Heart left ventricle (tissue), 13 donors: ENCODE data around the gene SERPINB11.

ENCODE experiments used
- POLR2A ChIP-seq, 2 donors: fragments of 450-650 bp; IDR thresholded peaks; one replicate each; pipeline ENCODE4 v1.6.1; 2017; ENCODE audit warnings: antibody characterized with exemption in 2 of 2, mild to moderate bottlenecking in 2 of 2, moderate library complexity in 2 of 2
- TF ChIP-seq, protein P1 (sequence below), 12 donors: fragments of 200-600 bp; sonication (generic) in 4 of 12; IDR thresholded peaks; one replicate each; pipeline versions ENCODE4 v1.5.0 to v1.8.0; 2018 to 2022; ENCODE audit warnings: antibody characterized with exemption in 12 of 12, mild to moderate bottlenecking in 5 of 12
- donor health status: ischemic (EF 13 %, LVEDD 7.1; RV severe dilation, severe dysfunction).
- donor health status: DM: no; HTN: yes; CAD: no.
- donor health status: DM: no; HTN: no; CAD: no.
- donor health status: ischemic (EF 25% LVEDD 6.9; RV normal size, moderate dysfunction).
- donor health status: ischemic (EF 25% LVEDD 5.7; RV mildly dilated, moderate dysfunction).
- donor health status: ischemic (EF 35%, LVEDD 5.7; RV mildly dilated, moderate dysfunction).
- donor health status: nonischemic (EF 11% LVEDD 7.7; RV severe dilation, severe dysfunction).
- donor health status: DM: yes; HTN: yes; CAD: no.
- donor health status: PGD.
- donor health status: ischemic (EF 29% LVEDD 5.4; RV normal size, mild dysfunction).
- donor health status: nonischemic (EF 23%, LVEDD 6.1; RV moderate dilation, normal function).

DNA sequence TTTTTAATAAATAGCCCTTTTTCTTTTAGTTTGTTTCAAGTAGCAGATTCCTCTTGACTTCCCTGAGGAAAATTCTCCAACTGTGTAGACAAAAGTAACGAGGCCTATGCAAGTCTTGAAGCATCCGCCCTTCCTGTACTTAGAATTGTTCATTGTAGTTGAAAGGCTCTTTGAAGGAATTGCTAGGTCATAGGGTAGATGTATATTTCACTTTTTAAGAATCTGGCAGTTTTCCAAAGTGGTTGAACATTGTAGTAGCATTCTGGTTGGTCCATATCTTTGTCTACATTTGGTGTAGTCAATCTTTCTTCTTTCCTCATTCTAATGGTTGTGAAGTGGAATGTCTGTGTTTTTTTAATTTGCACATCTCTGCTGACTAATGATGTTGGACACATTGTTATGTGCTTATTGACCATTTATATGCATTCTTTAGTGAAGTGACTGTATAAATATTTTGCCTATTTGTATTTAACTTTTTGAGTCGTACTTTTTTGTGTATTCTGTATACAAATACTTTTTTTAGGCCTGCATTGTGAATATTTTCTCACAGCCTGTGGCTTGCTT, 5.6 kb upstream of the SERPINB11 start:
- TF ChIP-seq, protein P1, sequence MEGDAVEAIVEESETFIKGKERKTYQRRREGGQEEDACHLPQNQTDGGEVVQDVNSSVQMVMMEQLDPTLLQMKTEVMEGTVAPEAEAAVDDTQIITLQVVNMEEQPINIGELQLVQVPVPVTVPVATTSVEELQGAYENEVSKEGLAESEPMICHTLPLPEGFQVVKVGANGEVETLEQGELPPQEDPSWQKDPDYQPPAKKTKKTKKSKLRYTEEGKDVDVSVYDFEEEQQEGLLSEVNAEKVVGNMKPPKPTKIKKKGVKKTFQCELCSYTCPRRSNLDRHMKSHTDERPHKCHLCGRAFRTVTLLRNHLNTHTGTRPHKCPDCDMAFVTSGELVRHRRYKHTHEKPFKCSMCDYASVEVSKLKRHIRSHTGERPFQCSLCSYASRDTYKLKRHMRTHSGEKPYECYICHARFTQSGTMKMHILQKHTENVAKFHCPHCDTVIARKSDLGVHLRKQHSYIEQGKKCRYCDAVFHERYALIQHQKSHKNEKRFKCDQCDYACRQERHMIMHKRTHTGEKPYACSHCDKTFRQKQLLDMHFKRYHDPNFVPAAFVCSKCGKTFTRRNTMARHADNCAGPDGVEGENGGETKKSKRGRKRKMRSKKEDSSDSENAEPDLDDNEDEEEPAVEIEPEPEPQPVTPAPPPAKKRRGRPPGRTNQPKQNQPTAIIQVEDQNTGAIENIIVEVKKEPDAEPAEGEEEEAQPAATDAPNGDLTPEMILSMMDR (IDR thresholded peaks at IDR 0.05): no peak
- TF ChIP-seq POLR2A (IDR thresholded peaks at IDR 0.05): no peak
